Epithelial cell of esophagus (primary cell): ENCODE measurements around the gene NME5.

Experiments
- DNase-seq: peaks from one replicate; pipeline ENCODE4 v3.0.0; 2010; ENCODE audit warnings: low read depth
- H3K4me3 ChIP-seq: 2 replicates; pipeline ENCODE4 v1.5.1; 2011; ENCODE audit warnings: mild to moderate bottlenecking, low read length, control low read depth
- CTCF ChIP-seq: IDR thresholded peaks from 2 replicates; pipeline ENCODE4 v1.5.1; 2011; ENCODE audit warnings: low read depth, mild to moderate bottlenecking, low read length, control low read depth, inconsistent platforms; ENCODE audit not compliant: insufficient read depth; ENCODE audit errors: missing control alignments

NME5 gene

GRCh38 chr5:138067945-138068344 is 71.3 kb downstream of the NME5 start:
- TF ChIP-seq CTCF = no peak
- no peak overlapping the region for H3K4me3 ChIP-seq
- no peak for DNase-seq
